Measurements from ENCODE around the gene DNAJB6. TPM values are rescaled to one million over a fixed set of nuclear protein-coding genes. Genes with fewer than 3 reads are reported as not detected.

DNAJB6 gene
- total RNA-seq, 3 donors from 2014 or later (not counting 1 experiment from before 2014, with no cell fraction given), result 309 to 343 (median 340) TPM

- no peaks in the 10 kb centered on the region for H3K36me3 Mint-ChIP-seq
- Histone ChIP-seq H3K4me1 (ENCODE audit: control insufficient read depth, insufficient read depth, low read length) (no peaks in the 10 kb centered on the region), H3K9me3 (ENCODE audit: control insufficient read depth, insufficient read depth, low read length) (no peaks in the 10 kb centered on the region), H3K4me3 (ENCODE audit: low read length) (no peak overlapping the region), H3K27ac (ENCODE audit: low read length) (no peak overlapping the region), H3K27me3 (ENCODE audit: control insufficient read depth, insufficient read depth, low read length) (no peaks in the 10 kb centered on the region), H3K36me3 (ENCODE audit: control insufficient read depth, insufficient read depth, low read length) (no peaks in the 10 kb centered on the region)
- H3K27ac Mint-ChIP-seq, result no peak overlapping the region
- no peak overlapping the region for H3K4me3 Mint-ChIP-seq
- intact Hi-C loops (cut with micrococcal nuclease), result no loop called here
- no peaks in the 10 kb centered on the region for H3K27me3 Mint-ChIP-seq (ENCODE audit: low read depth in 2 of 2)
- no peak for TF ChIP-seq CTCF (IDR thresholded peaks at IDR 0.05)
- ATAC-seq, result peak in 1 of 3 donors; percentile 2
- DNase-seq, result no peak
- H3K4me1 Mint-ChIP-seq, result peaks cover 3% of the 10 kb centered on the region in 2 donors
- H3K9me3 Mint-ChIP-seq, result no peaks in the 10 kb centered on the region
- WGBS (ENCODE audit: insufficient coverage), result 89% methylated on average over 32 of the region's 32 CpGs
Measured at GRCh38 chr7:157292770-157293412, 43.9 kb upstream of the DNAJB6 start.

GRCh38 chr7:157293413-157293788 lies 43.4 kb upstream of the DNAJB6 start:
- 92% methylated on average over 13 of the region's 13 CpGs for WGBS (ENCODE audit: insufficient coverage)
- no peaks in the 10 kb centered on the region for H3K36me3 Mint-ChIP-seq
- TF ChIP-seq CTCF (IDR thresholded peaks at IDR 0.05), result no peak
- H3K4me3 Mint-ChIP-seq, result no peak overlapping the region
- no peak overlapping the region for H3K27ac ChIP-seq (ENCODE audit: low read length)
- ATAC-seq (no peak), DNase-seq (no peak)
- H3K27ac Mint-ChIP-seq, result no peak overlapping the region
- no peak overlapping the region for H3K4me3 ChIP-seq (ENCODE audit: low read length)
- intact Hi-C loops (cut with micrococcal nuclease), result no loop called here
- H3K9me3 ChIP-seq (ENCODE audit: control insufficient read depth, insufficient read depth, low read length), result no peaks in the 10 kb centered on the region
- H3K36me3 ChIP-seq (ENCODE audit: control insufficient read depth, insufficient read depth, low read length), result no peaks in the 10 kb centered on the region
- H3K27me3 Mint-ChIP-seq (ENCODE audit: low read depth in 2 of 2), result no peaks in the 10 kb centered on the region
- no peaks in the 10 kb centered on the region for H3K4me1 ChIP-seq (ENCODE audit: control insufficient read depth, insufficient read depth, low read length)
- no peaks in the 10 kb centered on the region for H3K27me3 ChIP-seq (ENCODE audit: control insufficient read depth, insufficient read depth, low read length)
- no peaks in the 10 kb centered on the region for H3K9me3 Mint-ChIP-seq
- peaks cover 5 to 6% of the 10 kb centered on the region in 2 donors for H3K4me1 Mint-ChIP-seq

GRCh38 chr7:157294773-157295172 lies 42.0 kb upstream of the DNAJB6 start:
- Histone ChIP-seq H3K9me3 (ENCODE audit: control insufficient read depth, insufficient read depth, low read length) (no peaks in the 10 kb centered on the region), H3K27me3 (ENCODE audit: control insufficient read depth, insufficient read depth, low read length) (no peaks in the 10 kb centered on the region), H3K27ac (ENCODE audit: low read length) (no peak overlapping the region), H3K36me3 (ENCODE audit: control insufficient read depth, insufficient read depth, low read length) (no peaks in the 10 kb centered on the region), H3K4me3 (ENCODE audit: low read length) (no peak overlapping the region), H3K4me1 (ENCODE audit: control insufficient read depth, insufficient read depth, low read length) (peaks cover 13% of the 10 kb centered on the region)
- no peak overlapping the region for H3K4me3 Mint-ChIP-seq
- no peaks in the 10 kb centered on the region for H3K36me3 Mint-ChIP-seq
- H3K27me3 Mint-ChIP-seq (ENCODE audit: low read depth in 2 of 2), result no peaks in the 10 kb centered on the region
- ATAC-seq (no peak), DNase-seq (no peak)
- no peak for TF ChIP-seq CTCF (IDR thresholded peaks at IDR 0.05)
- WGBS (ENCODE audit: insufficient coverage), result 91% methylated on average over 12 of the region's 12 CpGs
- intact Hi-C loops (cut with micrococcal nuclease), result no loop called here
- no peak overlapping the region for H3K27ac Mint-ChIP-seq
- no peaks in the 10 kb centered on the region for H3K9me3 Mint-ChIP-seq
- peaks cover 16 to 19% of the 10 kb centered on the region in 2 donors for H3K4me1 Mint-ChIP-seq

- no peak overlapping the region for H3K4me3 Mint-ChIP-seq
- 87% methylated on average over 12 of the region's 12 CpGs for WGBS (ENCODE audit: insufficient coverage)
Measured at GRCh38 chr7:157295338-157295737, 41.5 kb upstream of the DNAJB6 start.

More at GRCh38 chr7:157295338-157295737, 41.5 kb upstream of the DNAJB6 start:
- Histone ChIP-seq H3K36me3 (ENCODE audit: control insufficient read depth, insufficient read depth, low read length) (no peaks in the 10 kb centered on the region), H3K9me3 (ENCODE audit: control insufficient read depth, insufficient read depth, low read length) (no peaks in the 10 kb centered on the region), H3K4me1 (ENCODE audit: control insufficient read depth, insufficient read depth, low read length) (peaks cover 18% of the 10 kb centered on the region), H3K27me3 (ENCODE audit: control insufficient read depth, insufficient read depth, low read length) (no peaks in the 10 kb centered on the region), H3K4me3 (ENCODE audit: low read length) (no peak overlapping the region), H3K27ac (ENCODE audit: low read length) (no peak overlapping the region)
- ATAC-seq (no peak), DNase-seq (no peak)
- H3K27me3 Mint-ChIP-seq (ENCODE audit: low read depth in 2 of 2), result no peaks in the 10 kb centered on the region
- no peak for TF ChIP-seq CTCF (IDR thresholded peaks at IDR 0.05)
- no peak overlapping the region for H3K27ac Mint-ChIP-seq
- no peaks in the 10 kb centered on the region for H3K36me3 Mint-ChIP-seq
- intact Hi-C loops (cut with micrococcal nuclease), result no loop called here
- no peaks in the 10 kb centered on the region for H3K9me3 Mint-ChIP-seq
- peaks cover 21 to 24% of the 10 kb centered on the region in 2 donors for H3K4me1 Mint-ChIP-seq
